HG03280 (cell line): ENCODE results near the gene ATP6AP1.

Experiments used
- ATAC-seq: cut with Tn5 transposase; IDR thresholded peaks from one replicate; pipeline ENCODE4 v1.9.1; 2021; ENCODE audit warnings: mild to moderate bottlenecking, moderate library complexity; ENCODE audit not compliant: unreplicated experiment

Gene ATP6AP1

DNA sequence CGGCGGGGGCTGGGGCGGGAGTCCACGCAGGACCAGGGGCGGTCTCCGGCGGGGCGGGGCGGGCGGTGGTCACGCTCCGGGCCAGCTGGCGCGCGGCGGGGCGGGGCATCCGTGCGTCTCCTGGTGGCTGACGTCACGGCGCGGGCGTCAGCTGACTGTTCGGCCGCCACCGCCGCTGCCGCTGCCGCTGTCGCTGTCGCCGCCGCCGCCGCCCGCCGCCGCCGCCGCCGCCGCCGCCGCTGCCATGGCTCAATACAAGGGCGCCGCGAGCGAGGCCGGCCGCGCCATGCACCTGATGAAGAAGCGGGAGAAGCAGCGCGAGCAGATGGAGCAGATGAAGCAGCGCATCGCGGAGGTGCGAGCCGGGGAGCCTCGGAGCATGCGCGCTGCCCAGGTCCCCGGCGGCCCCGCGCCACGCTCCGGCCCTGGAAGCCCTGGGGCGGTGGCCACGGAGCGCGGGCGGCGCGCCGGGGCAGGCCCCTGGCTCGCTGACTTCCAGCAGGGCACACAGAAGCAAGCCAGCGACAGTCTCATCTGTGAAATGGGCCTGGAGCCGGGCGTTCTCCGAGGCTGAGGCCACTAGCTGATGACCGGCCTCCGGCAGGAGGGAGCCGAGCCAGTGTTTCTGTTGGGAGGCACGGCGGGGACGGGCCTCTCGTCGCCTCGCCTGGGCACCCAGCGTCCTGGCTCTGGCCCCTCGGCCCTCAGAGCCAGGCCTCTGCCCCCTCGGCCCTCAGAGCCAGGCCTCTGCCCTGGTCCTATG is 15.7 kb downstream of the ATP6AP1 start, which contains the start of gene FAM50A:
TSS of gene FAM50A (plus strand) at position 150 of the 763 bp plus-strand sequence. CDS start at position 245, 95 bp downstream.
- peak; percentile 91 for ATAC-seq

DNA sequence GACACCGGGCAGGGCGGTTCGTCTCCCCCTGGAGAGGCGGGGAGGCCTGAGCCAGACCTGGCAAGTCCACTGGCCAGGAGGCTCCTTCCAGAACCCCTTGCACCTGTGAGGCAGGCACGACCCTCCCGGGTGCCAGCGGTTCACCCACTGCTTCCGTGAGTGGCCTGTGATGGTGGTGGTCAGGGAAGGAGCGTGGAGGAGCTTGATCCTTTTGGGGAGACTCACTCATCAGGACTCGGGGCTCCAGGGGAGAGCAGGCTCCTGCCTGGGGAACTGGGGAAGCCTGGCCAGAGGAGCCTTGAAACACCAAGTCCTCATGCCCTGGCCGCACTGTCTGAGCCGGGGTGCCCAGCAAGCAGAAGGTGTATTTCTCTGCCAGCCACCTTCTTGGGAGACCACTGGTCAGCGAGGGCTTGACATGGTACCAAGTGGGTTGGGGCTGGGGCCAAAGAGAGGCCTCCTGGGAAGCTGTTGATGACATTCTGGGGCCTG is 16.3 kb downstream of the ATP6AP1 start:
- no peak for ATAC-seq

DNA sequence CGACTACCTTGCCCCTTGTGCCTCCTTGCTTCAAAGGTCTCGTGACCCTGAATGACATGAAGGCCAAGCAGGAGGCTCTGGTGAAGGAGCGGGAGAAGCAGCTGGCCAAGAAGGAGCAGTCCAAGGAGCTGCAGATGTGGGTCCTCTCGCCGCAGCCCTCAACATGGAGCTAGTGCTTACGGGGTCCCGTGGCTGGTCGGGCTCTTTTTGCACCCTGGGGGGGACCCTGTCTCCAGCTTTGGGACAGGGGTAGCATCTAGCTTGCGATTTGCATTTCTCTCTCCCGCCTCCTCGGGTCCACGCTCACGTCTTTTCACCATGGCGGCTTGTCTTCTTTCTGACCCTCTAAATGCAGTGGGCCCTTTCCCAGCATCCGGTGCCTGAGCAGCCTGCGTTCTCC is 17.3 kb downstream of the ATP6AP1 start:
- no peak for ATAC-seq

DNA sequence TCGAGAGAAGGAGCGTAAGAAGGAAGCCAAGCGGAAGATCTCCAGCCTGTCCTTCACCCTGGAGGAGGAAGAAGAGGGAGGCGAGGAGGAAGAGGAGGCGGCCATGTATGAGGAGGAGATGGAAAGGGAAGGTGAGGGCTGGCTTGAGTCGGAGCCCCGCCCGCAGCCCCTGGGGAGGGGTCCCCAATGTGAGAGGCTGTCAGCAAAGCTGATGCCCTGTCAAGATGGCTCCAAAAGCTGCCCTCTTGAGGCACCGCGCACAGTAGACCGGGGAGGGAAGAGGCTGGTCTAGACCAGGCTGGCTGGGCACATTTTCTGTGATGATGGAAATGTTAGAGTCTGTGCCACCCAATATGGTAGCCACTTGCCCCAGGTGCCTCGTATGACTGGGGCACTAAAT is 18.0 kb downstream of the ATP6AP1 start:
- no peak for ATAC-seq

DNA sequence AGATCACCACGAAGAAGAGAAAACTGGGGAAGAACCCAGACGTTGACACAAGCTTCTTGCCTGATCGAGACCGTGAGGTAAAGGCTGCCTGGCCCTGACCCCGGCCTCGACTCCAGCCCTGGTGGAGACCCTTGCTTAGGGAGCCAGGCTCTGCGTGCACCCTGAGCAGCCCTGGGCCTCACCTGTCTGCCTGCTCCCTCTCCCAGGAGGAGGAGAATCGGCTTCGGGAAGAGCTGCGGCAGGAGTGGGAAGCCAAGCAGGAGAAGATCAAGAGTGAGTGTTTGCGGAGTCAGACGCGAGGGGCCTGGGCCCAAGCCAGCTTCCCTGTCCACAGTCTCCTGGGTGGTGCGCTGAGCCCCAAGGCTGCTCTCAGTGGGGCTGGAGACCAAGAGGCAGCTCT is 20.0 kb downstream of the ATP6AP1 start:
- no peak for ATAC-seq

DNA sequence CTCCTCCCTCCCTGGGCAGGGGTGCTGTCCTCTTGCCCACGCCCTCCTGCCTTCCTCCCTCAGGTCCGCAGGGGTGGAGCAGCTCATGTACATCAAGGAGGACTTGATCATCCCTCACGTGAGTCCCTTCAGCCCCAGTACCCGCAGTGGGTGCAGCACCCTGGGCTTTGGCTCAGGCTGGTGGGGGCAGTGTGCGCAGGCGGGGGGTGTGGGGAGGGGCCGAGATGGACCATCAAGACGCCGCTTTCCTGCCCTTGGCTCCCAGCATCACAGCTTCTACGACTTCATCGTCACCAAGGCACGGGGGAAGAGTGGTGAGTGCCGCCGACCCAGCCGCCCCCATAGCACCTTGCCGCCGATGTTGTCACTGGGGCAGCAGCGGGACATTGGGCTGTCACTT is 21.1 kb downstream of the ATP6AP1 start:
- ATAC-seq, result no peak

DNA sequence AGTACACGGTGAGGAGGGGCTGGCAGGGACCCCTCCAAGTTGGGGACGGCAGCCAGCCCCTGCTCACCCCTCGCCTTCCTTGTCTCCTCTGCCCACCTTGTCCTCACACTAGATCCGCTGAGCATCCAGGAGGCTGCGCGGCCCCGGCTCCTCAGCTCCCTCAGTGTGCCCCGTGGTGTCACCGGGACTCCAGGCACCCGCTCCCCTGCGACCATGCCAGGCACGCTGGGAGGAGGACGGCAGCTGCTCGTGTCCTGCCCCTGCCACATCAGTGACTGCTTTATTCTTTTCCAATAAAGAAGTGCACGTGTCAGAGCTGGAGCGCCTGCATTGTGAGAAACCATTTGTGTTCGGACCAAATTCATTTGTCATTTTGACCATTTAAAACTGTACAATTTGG is 21.8 kb downstream of the ATP6AP1 start:
- ATAC-seq, result no peak

DNA sequence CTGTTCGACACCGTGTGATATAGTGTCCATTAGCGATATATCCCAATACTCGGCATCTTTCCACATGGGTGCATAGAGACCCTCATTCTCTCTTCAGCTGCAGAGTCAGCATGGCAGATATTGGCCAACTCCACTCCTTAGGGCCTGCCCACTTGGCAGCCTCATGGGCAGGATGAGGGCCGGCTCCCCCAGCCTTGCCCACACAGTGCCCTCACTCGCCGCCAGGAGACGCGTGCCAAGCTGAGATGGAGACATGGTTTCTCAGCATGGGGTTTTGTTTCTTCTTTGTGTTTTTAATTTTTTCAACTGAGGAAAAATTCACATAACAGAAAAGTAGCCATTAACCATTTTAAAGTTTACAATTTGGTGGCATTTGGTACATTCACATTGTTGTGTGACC is 24.3 kb downstream of the ATP6AP1 start:
- no peak for ATAC-seq

DNA sequence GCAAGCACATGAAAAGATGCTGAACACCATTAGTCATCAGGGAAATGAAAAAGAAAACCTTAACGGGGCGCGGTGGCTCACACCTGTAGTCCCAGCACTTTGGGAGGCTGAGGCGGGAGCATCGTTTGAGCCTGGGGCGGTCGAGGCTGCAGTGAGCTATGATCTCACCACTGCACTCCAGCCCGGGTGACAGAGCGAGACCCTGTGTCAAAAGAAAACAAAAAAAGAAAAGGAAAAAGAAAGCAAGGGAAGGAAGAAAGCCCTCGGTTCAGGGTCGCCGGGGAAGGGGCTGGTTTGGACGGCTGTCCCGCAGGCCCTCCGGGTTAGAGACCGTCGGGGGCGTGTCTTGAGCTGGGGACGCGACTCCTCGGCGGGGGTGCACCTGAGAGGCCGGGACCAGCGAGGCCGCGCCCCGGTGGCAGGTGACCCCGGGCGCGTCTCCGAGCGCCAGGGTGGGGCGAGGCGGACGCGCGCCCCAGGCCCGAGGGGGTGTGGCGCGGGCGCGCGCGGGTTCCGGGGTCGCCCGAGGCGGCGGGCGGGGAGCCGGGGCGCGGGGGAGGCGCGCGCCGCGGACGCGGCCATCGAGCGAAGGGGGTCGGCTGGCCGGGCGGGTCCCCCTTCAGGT is 29.1 kb downstream of the ATP6AP1 start:
- peak; percentile 65 for ATAC-seq

DNA sequence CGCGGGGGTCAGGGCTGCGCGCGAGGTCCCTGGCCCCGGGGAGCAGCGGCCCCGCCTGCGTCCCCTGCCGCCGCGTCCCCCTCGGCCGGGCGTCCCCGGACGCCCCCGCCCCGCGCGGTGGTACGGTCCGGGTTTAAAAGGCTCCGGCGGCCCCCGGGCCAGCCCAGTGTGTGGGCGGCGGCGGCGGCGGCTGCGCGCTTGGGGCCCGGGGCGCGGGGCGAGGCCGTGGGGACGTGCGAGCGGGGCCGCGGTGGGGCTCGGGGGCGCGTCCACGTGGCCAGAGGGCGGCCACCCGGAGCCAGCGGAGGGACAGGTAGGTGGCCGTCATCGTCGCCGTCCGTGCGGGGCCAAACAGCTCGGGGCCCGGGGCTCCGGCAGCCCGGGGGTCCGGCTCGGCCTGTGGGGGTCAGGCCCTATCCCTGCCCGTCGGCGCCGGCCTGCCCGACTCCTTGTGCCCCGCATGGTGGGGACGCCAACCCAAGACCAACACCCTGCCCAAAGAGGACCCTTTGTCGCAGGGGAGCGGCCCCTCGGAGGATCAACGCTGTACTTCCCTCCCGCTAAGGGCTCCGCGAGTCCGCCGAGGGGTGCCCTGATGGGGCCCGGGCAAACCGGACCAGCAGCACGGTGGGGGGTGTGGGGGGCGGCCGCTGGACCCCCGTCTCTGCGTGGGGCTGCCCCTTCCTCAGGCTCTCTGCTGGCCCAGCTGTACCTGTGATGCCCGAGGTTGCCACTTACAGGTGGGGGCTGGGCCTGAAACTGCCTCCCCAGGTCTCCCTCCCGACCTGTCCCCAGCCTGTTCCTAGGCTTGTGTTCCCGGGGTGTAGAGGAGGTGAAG is 29.9 kb downstream of the ATP6AP1 start, which contains the start of gene PLXNA3:
TSS of gene PLXNA3 (plus strand) at position 166 of the 838 bp plus-strand sequence. CDS start 1,903 bp downstream, outside the sequence.
- ATAC-seq, result peak; percentile 65

DNA sequence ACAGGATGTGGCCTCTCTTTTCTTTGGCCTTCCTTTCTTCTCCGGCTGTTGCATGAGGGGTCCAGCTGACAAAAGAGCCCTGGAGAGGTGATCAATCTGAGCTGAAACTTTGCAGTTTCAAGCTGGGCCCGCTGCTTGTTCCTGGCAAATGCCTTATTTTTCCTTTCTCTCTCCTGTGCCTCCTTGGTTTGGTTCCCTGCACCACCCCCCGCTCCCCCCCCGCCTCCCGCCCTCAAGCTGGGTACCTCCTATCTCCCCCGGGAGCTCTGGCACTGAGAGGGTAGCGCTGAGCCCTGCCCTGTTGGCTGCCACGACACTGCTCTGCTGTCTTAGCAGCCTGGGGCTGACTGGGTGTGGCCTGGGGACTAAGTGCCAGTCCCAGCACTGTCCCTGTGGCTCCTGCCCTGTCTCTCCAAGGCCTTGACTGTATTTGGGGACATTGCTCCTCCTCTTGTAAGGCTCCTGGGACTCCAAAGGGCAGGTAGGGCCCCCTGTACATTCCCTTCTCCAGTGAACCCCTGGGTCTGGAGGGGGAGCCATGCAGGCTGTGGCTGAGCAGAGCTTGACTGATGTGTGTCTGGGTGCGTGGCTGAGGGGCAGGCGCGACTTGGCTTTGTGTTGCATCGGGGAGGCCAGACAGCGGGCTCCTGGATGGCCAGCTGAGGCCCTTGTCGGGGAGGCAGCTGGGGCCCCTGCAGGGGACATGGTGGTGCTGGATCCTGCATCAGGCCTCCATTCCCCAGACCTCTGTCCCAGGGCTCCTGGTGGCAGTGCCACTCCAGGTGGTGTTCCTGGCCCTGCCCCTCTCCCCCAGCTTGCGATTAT is 30.7 kb downstream of the ATP6AP1 start:
- no peak for ATAC-seq

DNA sequence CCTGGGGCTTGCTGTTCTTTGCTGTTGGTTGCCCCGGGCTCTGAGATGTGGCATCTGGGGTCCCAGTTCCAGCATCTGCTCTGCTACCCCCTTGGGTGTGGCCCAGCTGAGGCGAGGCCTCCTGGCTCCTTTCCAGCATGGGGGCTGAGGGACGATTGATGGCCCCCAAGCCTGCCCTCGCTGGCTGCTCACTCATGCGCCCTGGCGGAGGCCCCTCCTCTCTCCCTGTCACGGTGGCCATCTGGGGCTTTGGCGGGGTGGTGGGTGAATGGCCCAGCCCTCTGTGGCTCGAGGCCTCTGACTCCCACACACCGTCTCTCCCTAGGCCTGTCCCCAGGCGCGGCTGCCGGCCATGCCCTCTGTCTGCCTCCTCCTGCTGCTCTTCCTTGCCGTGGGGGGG is 31.4 kb downstream of the ATP6AP1 start:
- ATAC-seq, result no peak

DNA sequence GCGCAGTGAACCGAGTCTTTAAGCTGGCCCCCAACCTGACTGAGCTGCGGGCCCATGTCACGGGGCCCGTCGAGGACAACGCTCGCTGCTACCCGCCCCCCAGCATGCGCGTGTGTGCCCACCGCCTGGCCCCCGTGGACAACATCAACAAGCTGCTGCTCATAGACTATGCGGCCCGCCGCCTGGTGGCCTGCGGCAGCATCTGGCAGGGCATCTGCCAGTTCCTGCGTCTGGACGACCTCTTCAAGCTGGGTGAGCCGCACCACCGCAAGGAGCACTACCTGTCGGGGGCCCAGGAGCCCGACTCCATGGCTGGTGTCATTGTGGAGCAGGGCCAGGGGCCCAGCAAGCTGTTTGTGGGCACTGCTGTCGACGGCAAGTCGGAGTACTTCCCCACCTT is 31.8 kb downstream of the ATP6AP1 start:
- ATAC-seq, result no peak

DNA sequence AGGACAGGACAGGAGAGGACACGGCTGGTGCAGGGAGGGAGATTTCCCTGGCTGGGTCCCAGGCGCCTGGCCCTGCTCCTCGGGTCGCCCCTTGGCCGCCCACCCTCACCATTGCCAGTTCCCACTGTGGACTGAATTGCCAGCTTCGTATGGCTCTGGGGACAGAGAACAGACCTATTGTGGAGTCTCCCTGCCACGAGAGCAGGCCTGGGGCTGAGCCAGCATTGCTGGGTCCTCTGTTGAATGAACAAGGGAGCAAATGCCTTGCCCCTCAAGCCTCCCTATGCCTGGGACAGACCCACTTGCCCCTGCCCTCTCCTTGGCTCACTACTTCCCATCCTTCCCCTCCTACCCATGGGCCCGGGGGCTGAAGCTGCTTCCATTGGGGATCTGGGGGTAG is 33.9 kb downstream of the ATP6AP1 start:
- no peak for ATAC-seq

DNA sequence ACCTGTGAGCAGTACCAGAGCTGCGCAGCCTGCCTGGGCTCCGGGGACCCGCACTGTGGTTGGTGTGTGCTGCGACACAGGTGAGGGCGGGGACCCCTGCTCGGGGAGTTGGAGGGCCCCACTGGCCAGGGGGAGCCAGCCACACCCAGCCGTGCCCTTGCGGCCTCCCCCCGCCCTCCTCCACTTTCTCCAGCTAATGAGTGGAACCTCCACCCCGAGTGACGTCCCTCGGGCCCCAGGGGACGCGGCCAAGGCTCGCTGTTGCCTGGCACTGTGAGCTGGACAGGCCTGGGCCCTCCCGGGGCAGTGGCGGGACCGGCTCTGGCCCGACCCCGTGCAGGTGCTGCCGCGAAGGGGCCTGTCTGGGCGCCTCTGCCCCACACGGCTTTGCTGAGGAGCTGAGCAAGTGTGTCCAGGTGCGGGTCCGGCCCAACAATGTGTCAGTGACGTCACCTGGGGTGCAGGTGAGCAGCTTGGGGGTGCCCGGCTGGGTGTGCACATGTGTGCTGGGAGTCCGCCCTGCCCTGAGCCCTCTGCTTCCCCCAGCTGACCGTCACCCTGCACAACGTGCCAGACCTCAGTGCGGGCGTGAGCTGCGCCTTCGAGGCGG is 35.2 kb downstream of the ATP6AP1 start:
- ATAC-seq, result no peak

DNA sequence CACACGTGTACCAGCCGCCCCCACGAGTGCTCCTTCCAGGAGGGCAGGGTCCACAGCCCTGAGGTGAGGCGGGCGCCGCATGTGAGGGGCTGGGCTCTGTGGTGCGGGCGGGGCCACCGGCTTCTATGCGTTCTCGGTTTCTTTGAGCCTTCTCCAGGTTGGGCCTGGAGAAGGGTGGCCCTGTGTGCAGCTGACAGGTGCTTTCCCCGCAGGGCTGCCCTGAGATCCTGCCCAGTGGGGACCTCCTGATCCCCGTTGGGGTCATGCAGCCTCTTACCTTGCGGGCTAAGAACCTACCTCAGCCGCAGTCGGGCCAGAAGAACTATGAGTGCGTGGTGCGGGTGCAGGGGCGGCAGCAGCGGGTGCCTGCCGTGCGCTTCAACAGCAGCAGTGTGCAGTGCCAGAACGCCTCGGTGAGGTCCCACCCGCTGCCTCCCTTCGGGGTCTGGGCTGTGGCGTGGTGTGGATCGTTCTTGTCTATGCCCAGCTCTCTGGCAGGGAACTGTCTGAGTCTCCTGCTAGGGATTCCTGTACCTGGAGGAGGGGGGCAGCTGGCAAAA is 36.4 kb downstream of the ATP6AP1 start:
- ATAC-seq, result no peak

DNA sequence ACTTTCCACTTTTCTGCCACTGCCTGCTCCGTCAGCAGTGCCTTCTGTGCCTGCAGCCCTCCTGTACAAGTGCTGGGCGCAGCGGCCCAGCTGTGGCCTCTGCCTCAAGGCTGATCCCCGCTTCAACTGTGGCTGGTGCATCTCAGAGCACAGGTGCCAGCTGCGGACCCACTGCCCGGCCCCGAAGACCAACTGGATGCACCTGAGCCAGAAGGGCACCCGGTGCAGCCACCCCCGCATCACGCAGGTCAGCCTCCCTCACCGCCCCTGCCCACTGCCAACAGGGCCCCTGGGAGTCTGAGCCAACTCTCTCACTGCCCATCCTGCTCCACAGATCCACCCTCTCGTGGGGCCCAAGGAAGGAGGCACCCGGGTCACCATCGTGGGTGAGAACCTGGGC is 37.1 kb downstream of the ATP6AP1 start:
- ATAC-seq, result no peak

DNA sequence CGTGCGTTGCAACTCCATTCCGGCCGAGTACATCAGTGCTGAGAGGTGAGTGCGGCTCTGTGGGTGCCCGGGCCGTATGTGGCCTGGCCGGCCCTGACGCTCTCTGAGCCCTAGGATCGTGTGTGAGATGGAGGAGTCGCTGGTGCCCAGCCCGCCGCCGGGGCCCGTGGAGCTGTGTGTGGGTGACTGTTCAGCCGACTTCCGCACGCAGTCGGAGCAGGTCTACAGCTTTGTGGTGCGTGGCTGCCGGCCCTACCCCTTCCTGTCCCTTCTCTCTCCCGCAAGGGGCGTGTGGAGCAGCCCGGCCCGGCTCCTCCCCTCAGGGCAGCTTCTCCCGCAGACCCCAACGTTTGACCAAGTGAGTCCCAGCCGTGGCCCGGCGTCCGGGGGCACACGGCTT is 37.6 kb downstream of the ATP6AP1 start:
- no peak for ATAC-seq

DNA sequence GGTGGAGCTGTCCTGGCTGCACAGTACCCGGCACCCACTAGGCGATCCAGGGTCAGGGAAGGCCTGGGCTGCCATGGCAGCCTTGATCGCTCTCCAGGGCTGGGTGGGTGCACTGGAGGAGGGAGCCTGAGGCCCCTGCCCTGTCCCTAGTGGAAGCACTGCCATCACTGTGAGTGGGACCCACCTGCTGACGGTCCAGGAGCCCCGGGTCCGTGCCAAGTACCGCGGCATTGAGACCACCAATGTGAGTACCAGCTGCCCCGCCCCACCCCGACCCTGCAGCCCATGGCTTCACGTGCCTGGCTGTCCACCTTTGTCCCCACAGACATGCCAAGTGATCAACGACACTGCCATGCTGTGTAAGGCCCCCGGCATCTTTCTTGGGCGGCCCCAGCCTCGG is 38.4 kb downstream of the ATP6AP1 start:
- no peak for ATAC-seq

DNA sequence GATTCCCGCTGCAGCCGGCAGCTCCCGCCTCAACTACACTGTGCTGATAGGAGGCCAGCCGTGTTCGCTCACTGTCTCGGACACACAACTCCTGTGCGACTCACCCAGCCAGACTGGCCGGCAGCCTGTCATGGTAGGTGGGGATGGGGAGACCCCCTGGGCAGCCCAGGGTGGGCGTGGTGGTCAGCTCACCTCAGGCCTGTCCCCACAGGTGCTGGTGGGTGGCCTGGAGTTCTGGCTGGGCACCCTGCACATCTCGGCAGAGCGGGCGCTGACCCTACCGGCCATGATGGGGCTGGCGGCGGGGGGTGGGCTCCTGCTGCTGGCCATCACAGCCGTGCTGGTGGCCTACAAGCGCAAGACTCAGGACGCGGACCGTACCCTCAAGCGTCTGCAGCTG is 39.1 kb downstream of the ATP6AP1 start:
- no peak for ATAC-seq
